ENCODE data around the gene SMYD4.
"Not testable (repeated sequence)": the region's sequence is repeated elsewhere in the genome, so short reads cannot be mapped to it uniquely, and the experiment has no call there.

Gene SMYD4

DNA sequence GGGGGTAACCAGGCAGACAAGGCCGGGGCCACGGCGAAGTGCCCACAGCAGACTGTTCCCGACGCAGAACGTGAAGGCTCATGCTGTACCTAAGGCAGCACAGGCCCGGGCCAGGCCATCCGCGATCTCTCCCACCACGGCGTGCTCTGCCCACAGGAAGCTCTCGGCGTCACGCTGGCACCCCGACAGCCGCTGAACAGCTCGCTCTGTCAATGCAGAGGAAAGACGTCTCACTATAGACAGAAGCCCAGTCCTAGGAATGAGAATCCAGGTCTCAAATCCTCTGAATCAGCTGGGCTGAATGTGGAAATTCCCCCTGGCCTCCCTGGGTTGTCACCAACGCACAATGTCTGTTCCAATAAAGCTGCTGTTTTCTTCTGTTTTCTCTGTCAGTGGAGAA is 46.4 kb downstream of the SMYD4 start:
- no peak for DNase-seq (ENCODE audit: low spot score)

DNA sequence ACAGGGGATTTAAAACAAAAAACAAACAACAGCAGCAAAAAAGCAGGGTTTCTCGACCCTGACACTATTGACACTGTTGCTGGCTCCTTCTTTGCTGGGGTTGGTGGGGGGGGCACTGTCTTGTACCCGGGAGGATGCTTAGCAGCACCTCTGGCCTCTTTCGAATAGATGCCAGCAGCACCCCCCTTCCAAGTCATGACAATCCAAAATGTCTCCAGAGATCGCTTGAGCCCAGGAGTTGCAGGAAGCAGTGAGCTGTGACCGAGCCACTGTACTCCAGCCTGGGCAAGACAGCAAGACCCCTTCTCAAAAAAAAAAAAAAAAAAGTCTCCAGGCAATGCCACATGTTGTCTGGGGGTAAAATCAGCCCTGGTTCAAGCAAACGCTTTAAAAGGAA is 47.5 kb downstream of the SMYD4 start:
- no peak for DNase-seq (ENCODE audit: low spot score)

DNA sequence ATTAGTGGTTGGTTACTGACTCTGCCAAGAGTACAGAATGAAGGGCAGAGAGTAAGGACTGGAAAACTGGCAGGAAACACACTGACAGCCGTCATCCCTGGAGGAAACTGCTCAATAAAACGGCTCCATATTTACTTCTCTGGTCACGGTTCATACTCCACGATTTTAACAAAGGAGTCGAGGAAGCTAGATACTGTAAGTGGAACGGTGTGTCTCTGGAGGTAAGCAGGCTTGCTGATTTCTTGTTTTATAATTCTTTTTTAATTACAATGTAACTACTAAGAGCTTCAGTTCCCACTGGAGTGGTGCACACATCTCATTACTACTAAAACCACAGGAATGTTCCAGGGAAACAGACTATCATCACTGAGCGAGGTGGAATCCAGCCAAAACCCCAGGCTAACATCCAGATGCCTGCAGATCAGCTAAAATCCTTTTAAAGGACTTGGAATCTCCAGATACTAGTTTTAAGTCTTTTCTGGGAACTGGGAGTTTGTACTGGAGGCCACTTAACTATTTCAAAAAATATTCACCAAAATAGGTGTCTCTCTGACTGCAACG is 50.1 kb downstream of the SMYD4 start:
- no peak for DNase-seq (ENCODE audit: low spot score)

DNA sequence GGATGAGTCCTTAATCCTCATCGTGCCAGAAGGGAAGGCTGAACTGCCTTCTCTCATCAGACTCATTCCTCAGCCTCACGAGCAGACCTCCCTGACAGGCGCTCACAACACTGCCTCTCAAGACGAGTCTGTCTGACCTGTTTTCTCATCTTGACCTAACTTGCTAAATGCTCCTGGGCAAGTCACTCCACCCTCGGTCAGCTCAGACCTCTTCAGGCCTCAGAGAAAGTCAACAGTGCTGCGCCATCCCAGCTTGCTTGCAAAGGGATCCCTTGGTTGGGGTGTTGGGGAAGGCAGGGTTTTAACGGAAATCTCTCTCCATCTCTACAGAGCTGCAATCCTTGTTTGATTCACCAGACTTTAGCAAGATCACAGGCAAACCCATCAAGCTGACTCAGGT is 52.8 kb downstream of the SMYD4 start:
- DNase-seq (ENCODE audit: low spot score), result no peak

DNA sequence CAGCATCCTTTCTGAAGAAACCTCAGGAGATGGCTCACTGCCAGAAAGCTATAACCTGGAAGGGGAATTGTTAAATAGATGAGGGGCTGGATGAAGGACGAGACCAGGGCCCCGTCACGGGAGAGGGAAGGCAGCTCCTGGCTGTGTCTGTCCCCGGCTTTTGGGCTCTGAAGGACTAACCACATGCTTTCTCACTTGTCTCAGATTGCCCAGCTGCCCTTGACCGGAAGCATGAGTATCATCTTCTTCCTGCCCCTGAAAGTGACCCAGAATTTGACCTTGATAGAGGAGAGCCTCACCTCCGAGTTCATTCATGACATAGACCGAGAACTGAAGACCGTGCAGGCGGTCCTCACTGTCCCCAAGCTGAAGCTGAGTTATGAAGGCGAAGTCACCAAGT is 53.4 kb downstream of the SMYD4 start:
- DNase-seq (ENCODE audit: low spot score), result no peak

DNA sequence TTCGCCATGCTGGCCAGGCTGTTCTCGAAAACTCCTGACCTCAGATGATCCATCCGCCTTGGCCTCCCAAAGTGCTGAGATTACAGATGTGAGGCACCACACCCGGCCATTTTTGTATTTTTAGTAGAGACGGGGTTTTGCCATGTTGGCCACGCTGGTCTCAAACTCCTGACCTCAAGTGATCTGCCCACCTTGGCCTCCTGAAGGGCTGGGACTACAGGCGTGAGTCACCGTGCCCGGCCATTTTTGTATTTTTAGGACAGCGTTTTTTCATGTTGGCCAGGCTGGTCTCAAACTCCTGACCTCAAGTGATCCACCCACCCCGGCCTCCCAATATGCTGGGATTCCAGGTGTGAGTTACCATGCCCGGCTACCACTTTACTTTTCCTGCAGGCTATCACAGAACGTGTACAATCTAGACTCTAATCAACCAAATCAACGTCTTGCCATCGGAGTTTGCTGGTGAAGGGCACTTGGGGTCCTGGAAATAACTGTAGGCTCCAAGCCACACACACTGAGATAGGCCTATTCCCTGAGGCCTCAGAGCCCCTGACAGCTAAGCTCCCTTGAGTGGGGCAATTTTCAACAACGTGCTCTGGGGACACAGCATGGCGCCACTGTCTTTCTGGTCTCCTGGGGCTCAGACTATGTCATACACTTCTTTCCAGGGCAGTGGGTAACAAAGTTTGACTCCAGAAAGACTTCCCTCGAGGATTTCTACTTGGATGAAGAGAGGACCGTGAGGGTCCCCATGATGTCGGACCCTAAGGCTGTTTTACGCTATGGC is 55.1 kb downstream of the SMYD4 start:
- no peak for DNase-seq (ENCODE audit: low spot score)

DNA sequence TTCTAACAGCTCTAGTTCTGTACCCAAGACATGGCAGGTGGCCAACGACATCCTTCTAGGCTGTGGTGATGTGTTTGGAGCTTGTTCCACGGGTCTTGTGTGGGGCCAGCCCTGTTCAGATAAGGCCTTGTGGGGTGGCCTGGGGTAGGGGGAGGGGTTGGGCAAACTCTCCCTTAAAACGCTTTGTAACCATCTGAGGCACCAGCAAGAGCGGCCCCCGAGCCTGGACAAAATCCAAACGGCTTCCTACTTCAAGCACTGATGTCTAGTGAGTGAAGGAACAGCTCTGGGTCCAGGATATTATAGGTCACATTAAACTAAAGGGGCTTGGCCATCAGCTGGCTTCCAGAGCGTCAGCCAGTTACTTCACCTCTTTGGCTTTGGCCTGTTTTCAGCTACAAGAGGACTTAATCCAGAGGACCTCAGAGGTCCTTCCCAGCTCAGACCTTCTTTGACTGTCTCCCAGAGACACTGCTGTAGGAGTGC is 56.0 kb downstream of the SMYD4 start:
- DNase-seq (ENCODE audit: low spot score), result no peak

DNA sequence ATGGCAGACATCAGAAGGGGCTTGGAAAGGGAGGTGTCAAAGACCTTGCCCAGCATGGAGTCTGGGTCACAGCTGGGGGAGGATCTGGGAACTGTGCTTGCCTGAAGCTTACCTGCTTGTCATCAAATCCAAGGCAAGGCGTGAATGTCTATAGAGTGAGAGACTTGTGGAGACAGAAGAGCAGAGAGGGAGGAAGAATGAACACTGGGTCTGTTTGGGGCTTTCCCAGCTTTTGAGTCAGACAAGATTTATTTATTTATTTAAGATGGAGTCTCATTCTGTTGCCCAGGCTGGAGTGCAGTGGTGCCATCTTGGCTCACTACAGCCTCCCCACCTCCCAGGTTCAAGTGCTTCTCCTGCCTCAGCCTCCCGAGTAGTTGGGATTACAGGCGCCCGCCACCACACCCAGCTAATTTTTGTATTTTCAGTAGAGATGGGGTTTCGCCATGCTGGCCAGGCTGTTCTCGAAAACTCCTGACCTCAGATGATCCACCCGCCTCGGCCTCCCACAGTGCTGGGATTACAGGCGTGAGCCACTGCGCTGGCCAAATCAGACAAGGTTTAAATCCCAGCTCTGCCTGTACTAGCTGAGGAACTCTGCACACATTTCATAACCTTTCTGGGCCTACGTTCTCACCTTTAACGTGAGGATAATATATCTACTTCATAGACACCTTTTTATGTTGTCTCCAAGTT is 56.6 kb downstream of the SMYD4 start:
- DNase-seq (ENCODE audit: low spot score), result not testable (repeated sequence)

DNA sequence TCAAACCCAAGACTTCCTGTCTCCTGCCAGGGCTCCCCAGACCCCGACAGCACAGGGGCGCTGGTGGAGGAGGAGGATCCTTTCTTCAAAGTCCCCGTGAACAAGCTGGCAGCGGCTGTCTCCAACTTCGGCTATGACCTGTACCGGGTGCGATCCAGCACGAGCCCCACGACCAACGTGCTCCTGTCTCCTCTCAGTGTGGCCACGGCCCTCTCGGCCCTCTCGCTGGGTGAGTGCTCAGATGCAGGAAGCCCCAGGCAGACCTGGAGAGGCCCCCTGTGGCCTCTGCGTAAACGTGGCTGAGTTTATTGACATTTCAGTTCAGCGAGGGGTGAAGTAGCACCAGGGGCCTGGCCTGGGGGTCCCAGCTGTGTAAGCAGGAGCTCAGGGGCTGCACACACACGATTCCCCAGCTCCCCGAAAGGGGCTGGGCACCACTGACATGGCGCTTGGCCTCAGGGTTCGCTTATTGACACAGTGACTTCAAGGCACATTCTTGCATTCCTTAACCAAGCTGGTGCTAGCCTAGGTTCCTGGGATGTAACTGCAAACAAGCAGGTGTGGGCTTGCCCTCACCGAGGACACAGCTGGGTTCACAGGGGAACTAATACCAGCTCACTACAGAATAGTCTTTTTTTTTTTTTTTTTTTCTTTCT is 59.8 kb downstream of the SMYD4 start:
- DNase-seq (ENCODE audit: low spot score), result no peak

DNA sequence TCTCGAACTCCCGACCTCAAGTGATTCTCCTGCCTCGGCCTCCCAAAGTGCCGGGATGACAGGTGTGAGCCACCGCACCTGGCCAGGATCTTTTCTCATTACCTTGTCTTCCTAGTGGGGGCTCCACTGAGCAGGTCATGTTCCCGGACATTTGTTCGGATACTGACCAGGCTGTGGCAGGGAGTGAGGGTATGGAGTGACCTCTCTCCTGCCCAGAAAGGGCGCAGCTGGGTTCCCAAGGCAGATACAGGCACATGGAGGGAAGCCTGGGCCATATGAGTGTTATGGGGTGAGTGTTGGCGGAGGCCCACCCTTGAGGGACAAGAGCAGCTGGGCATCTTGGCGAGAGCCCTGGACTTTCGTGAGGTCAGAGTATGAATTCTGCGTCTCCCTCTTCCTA is 62.3 kb downstream of the SMYD4 start:
- no peak for DNase-seq (ENCODE audit: low spot score)

DNA sequence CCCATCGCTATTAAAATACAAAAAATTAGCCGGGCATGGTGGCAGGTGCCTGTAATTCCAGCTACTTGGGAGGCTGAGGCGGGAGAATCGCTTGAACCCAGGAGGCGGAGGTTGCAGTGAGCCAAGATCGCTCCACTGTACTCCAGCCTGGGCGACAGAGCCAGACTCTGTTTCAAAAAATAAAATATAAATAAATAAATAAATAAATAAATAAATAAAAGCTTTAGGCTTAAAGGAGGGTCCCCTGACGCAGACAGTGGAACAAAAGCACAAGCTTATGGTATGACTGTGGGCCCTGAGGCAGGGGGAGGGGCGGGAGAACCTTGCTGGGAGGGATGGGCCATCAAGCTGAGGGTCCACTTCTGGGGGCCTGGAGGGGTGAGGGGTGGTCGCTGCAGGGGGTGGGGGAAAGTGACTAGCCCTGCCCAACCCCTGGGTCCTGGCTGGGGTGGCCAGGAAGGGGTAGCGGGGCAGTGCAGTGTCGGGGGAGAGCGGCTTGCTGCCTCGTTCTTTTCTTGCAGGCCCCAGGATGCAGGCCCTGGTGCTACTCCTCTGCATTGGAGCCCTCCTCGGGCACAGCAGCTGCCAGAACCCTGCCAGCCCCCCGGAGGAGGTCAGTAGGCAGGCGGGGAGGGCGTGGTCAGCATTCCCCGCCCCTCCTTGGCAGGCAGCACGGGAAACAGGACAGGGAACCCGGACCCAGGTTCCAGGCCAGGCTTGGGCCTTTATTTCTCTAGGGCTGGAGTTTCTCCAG is 63.1 kb downstream of the SMYD4 start:
- DNase-seq (ENCODE audit: low spot score), result no peak

DNA sequence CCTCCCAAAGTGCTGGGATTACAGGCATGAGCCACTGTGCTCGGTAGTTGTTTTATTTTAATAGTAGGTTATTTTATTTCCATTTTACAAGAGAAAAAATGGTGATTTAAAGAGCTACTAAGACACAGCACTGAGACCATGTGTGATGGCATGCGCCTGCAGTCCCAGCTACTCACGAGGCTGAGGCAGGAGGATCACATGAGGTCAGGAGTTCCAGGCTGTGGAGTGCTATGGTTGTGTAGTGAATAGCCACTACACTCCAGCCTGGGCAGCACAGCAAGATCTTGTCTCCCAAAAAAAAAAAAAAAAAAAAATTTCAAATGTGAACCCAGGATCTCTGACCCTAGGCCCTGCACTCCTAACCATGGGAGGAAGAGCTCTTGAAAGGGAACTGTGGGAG is 64.1 kb downstream of the SMYD4 start:
- no peak for DNase-seq (ENCODE audit: low spot score)

DNA sequence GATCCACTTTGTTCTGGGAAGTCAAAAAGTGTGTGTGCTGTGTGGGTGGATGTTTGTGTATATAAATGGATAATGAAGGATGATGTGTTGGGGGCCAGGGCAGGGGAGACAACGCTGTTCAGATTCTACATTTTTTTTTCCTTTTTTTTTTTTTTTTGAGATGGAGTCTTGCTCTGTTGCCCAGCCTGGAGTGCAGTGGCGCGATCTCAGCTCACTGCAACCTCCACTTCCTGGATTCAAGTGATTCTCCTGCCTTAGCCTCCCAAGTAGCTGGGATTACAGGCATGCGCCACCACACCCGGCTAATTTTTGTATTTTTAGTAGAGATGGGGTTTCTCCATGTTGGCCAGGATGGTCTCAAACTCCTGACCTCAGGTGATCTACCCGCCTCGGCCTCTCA is 65.0 kb downstream of the SMYD4 start:
- not testable (repeated sequence) for DNase-seq (ENCODE audit: low spot score)

DNA sequence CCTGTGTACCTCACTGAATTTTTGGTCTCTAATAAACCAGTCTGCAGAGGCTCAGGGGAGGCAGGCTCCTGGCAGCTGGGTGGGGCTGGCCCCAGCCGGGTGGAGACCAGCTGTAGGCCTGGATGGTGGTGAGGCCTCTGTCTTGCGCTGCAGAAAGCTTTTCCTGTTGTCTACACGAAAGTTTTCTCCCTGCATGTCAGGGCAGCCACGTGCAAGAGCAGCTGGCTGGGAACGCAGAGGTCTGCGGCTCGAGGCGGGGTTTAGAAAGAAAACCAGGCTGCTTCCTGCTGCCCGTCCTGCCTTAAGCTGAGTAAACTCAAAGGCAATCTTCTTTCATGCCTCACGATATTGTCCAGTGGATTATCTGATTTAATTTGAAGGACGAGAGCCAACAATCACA is 65.4 kb downstream of the SMYD4 start:
- DNase-seq (ENCODE audit: low spot score), result peak; percentile 80

DNA sequence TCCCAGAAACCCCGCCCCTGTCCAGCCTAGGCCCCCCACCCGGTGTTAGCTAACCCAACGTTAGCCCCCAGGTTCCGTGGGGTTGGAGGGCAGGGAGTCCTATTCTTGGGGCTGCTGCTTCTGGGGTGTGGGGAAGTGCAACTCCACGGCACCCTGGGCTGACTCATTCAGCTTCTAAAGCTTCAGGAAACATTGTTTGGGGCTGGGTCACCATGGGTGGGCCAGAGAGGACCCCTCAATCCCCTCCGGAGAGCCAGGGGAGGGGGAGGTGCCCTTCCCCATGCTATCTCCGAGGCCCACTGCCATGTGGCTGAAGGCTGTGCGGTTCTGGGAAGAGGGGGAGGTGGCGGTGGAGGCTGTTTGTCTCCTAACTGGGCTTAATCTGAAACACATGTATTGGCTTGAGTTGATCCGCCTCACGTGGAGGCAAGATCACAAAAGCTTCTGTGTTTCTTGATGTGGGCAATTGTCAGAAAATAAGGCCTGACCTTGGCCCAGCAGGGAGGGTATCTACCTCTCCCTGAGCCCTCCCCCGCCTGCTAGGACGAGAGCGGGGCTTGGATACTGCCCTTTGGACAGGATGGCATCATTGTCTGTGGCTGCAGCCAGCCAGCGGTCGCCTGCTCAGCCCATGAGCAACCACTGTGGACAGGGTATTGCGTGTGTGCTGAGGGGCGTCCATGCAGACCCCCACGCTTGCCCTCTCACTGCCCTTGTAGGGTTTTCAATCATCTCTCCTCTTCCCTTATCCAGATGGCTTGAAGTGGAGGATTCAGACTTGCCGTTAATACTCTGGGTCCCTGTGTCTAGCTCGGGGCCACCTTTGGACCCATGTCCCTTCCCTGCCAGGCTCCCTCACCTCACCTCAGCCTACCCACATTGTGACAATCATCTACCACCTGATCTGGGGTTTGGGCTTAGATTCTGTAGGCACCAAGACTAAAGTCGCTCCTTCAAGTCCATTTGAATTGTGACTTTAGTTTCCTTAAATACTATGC is 66.5 kb downstream of the SMYD4 start:
- no peak for DNase-seq (ENCODE audit: low spot score)

DNA sequence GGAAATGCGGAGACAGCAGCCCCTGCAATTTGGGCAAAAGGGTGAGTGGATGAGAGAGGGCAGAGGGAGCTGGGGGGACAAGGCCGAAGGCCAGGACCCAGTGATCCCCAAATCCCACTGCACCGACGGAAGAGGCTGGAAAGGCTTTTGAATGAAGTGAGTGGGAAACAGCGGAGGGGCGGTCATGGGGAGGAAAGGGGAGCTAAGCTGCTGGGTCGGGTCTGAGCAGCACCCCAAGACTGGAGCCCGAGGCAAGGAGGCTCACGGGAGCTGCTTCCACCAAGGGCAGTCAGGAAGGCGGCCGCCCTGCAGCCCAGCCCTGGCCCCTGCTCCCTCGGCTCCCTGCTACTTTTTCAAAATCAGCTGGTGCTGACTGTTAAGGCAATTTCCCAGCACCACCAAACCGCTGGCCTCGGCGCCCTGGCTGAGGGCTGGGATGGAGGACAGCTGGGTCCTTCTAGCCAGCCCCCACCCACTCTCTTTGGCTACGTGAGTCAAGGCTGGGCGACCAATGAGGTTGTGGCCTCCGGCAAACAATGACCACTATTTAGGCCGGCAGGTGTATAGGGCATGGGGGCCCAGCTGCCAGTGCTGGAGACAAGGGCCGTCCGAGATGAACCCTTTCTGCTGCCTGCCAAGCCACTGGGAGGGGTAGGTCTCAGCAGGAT is 67.3 kb downstream of the SMYD4 start:
- DNase-seq (ENCODE audit: low spot score), result no peak

DNA sequence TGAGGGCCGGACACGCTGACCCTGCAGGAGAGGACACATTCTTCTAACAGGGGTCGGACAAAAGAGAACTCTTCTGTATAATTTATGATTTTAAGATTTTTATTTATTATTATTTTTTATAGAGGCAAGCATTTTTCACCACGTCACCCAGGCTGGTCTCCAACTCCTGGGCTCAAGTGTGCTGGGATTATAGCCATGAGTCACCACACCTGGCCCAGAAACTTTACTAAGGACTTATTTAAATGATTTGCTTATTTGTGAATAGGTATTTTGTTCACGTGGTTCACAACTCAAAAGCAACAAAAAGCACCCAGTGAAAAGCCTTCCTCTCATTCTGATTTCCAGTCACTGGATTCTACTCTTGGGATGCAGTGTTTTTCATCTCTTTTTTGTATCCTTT is 70.2 kb downstream of the SMYD4 start:
- no peak for DNase-seq (ENCODE audit: low spot score)

DNA sequence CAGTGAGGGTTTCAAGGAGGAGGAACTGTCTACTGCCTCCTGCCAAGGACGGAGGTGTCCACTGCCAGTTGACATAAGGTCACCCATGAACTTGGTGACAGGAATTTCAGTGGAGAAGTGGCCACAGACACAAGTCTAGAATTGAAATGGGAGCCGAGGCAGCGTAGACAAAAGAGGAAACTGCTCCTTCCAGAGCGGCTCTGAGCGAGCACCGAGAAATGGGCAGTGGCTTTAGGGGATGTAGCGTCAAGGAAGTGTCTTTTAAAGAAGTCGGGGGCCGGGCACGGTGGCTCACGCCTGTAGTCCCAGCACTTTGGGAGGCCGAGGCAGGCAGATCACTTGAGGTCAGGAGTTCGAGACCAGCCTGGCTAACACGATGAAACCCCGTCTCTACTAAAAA is 70.9 kb downstream of the SMYD4 start:
- DNase-seq (ENCODE audit: low spot score), result no peak

DNA sequence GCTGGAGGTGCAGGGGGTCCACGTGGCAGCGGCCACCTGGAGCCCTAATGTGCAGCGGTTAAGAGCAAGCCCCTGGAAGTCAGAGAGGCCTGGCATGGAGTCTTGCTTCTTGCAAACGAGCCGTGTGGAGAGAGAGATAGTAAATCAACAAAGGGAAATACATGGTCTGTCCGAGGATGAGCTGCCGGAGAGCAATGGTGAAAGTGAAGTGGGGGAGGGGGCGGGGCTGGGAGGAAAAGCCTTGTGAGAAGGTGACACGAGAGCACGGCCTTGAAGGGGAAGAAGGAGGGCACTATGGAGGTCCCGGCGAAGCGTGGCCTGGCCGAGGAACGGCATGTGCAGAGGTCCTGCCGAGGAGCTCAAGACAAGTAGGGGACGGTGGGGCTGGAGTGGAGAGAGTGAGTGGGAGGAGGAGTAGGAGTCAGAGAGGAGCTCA is 73.9 kb downstream of the SMYD4 start:
- DNase-seq (ENCODE audit: low spot score), result no peak

DNA sequence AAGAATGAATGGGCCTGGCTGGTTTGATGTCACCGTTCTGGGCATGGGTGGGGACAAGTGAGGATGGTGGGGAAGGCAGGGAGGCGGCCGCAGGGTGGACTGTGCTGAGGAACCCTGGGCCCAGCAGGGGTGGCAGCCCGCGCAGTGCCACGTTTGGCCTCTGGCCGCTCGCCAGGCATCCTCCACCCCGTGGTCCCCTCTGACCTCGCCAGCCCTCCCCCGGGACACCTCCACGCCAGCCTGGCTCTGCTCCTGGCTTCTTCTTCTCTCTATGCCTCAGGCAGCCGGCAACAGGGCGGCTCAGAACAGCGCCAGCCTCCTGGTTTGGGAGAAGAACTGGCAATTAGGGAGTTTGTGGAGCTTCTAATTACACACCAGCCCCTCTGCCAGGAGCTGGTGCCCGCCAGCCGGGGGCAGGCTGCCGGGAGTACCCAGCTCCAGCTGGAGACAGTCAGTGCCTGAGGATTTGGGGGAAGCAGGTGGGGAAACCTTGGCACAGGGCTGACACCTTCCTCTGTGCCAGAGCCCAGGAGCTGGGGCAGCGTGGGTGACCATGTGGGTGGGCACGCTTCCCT is 74.4 kb downstream of the SMYD4 start:
- DNase-seq (ENCODE audit: low spot score), result no peak

All from CD4-positive, alpha-beta T cell treated with Interleukin-6 at 100 ng/mL for 8 hours (primary cell).